Astrocyte (in vitro differentiated cells and primary cell): Measurements from ENCODE around the gene MBL2. TPM values are rescaled to one million over a fixed set of nuclear protein-coding genes. Genes with fewer than 3 reads are reported as not detected.

Experiments used
- DNase-seq: peaks from one replicate; pipeline ENCODE4 v3.0.0-alpha.2; 2010; ENCODE audit warnings: low read depth
- FAIRE-seq: peaks from 2 replicates; lab custom pipeline; 2011; peaks lifted over from hg19 to GRCh38; lab: Jason Lieb, UNC
- H2AFZ ChIP-seq: 2 replicates; pipeline ENCODE4 v1.6.0; 2012; ENCODE audit warnings: low read depth, low read length, inconsistent platforms
- H3K27ac ChIP-seq: 2 replicates; pipeline ENCODE4 v1.5.1; 2011; ENCODE audit warnings: low read depth, low read length, inconsistent platforms
- H3K27me3 ChIP-seq: 2 replicates; pipeline ENCODE4 v1.6.0; 2011; ENCODE audit warnings: low read length, inconsistent platforms; ENCODE audit not compliant: insufficient read depth
- H3K36me3 ChIP-seq: 2 replicates; pipeline ENCODE4 v1.5.1; 2011; ENCODE audit warnings: low read length, inconsistent platforms; ENCODE audit not compliant: insufficient read depth
- H3K4me1 ChIP-seq: 2 replicates; pipeline ENCODE4 v1.5.1; 2011; ENCODE audit warnings: low read length, inconsistent platforms; ENCODE audit not compliant: insufficient read depth
- H3K4me2 ChIP-seq: 2 replicates; pipeline ENCODE4 v1.6.0; 2012; ENCODE audit warnings: low read length, inconsistent platforms
- H3K4me3 ChIP-seq: 2 replicates; pipeline ENCODE4 v1.5.1; 2011; ENCODE audit warnings: low read depth, mild to moderate bottlenecking, low read length, inconsistent platforms; ENCODE audit not compliant: insufficient read depth
- H3K79me2 ChIP-seq: 2 replicates; pipeline ENCODE4 v1.6.0; 2012; ENCODE audit warnings: mild to moderate bottlenecking, low read length, inconsistent platforms; ENCODE audit not compliant: insufficient read depth
- H3K9ac ChIP-seq: 2 replicates; pipeline ENCODE4 v1.6.0; 2012; ENCODE audit warnings: mild to moderate bottlenecking, low read length, inconsistent platforms
- H3K9me3 ChIP-seq: 2 replicates; pipeline ENCODE4 v1.5.1; 2012; ENCODE audit warnings: low read depth, mild to moderate bottlenecking, low read length, inconsistent platforms; ENCODE audit not compliant: insufficient read depth
- H4K20me1 ChIP-seq: 2 replicates; pipeline ENCODE4 v1.6.0; 2012; ENCODE audit warnings: low read length, inconsistent platforms; ENCODE audit not compliant: insufficient read depth
- H3K27ac Mint-ChIP-seq: one replicate; pipeline ENCODE4 v1.8.0; 2021; ENCODE audit warnings: mild to moderate bottlenecking, mixed read lengths; ENCODE audit not compliant: unreplicated experiment
- H3K27me3 Mint-ChIP-seq: one replicate; pipeline ENCODE4 v1.8.0; 2021; ENCODE audit warnings: low read depth, mixed read lengths; ENCODE audit not compliant: unreplicated experiment
- H3K36me3 Mint-ChIP-seq: one replicate; pipeline ENCODE4 v1.8.0; 2021; ENCODE audit warnings: low read depth, mixed read lengths; ENCODE audit not compliant: unreplicated experiment
- H3K4me1 Mint-ChIP-seq: one replicate; pipeline ENCODE4 v1.8.0; 2021; ENCODE audit warnings: low read depth, mixed read lengths; ENCODE audit not compliant: unreplicated experiment
- H3K4me3 Mint-ChIP-seq: one replicate; pipeline ENCODE4 v1.8.0; 2021; ENCODE audit warnings: mild to moderate bottlenecking, moderate library complexity, mixed read lengths; ENCODE audit not compliant: unreplicated experiment
- H3K9me3 Mint-ChIP-seq: one replicate; pipeline ENCODE4 v1.8.0; 2021; ENCODE audit warnings: mild to moderate bottlenecking, mixed read lengths; ENCODE audit not compliant: unreplicated experiment
- EZH2 ChIP-seq: IDR thresholded peaks from 2 replicates; pipeline ENCODE4 v1.6.1; 2012; ENCODE audit warnings: mild to moderate bottlenecking, low read length, inconsistent platforms; ENCODE audit not compliant: insufficient read depth
- total RNA-seq: library from RNA; stranded (reverse); gene quantifications from 2 replicates; pipeline ENCODE4 v1.2.1, GENCODE V29; 2021
- TF ChIP-seq, protein P1 (sequence below): IDR thresholded peaks from 2 replicates; pipeline ENCODE4 v1.5.1; 2011; ENCODE audit warnings: low read depth, mild to moderate bottlenecking, inconsistent platforms, low read length, moderate library complexity; ENCODE audit not compliant: insufficient read depth

MBL2 gene
- total RNA-seq, 1 donor from 2014 or later: not detected

DNA sequence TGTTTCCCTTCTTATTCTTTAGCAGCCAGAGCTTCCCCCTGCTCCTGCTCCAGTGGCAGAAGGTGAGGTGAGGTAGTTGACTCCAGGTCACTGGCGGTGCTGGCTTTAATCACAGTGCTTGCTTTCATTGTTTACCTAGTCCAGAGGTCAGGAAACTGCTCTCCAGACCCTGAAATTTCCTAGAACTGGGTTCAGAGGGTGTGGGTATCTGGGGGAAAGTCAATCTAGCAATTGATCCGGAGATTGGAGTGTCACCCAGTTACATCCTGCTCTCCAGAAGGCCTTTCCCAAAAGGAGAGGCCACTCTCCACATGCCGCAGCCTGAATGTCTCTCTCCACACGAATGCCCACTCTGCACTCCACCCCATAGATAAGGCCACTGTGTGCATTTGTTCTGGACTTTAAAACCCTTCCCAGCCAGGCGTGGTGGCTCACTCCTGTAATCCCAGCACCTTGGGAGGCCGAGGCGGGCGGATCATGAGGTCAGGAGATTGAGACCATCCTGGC lies 2.1 kb upstream of the MBL2 start:
- FAIRE-seq (no peak), DNase-seq (no peak)
- H3K36me3 ChIP-seq: no peaks in the 10 kb centered on the region
- H3K9me3 ChIP-seq: no peaks in the 10 kb centered on the region
- H3K27me3 Mint-ChIP-seq: peaks cover 3% of the 10 kb centered on the region
- no peaks in the 10 kb centered on the region for H3K36me3 Mint-ChIP-seq
- no peak overlapping the region for H3K27ac Mint-ChIP-seq
- peaks cover 5% of the 10 kb centered on the region for H3K4me1 ChIP-seq
- H3K4me1 Mint-ChIP-seq: peaks cover 3% of the 10 kb centered on the region
- peaks cover 5% of the 10 kb centered on the region for H3K27me3 ChIP-seq
- H3K9me3 Mint-ChIP-seq: no peaks in the 10 kb centered on the region
- TF ChIP-seq, protein P1, sequence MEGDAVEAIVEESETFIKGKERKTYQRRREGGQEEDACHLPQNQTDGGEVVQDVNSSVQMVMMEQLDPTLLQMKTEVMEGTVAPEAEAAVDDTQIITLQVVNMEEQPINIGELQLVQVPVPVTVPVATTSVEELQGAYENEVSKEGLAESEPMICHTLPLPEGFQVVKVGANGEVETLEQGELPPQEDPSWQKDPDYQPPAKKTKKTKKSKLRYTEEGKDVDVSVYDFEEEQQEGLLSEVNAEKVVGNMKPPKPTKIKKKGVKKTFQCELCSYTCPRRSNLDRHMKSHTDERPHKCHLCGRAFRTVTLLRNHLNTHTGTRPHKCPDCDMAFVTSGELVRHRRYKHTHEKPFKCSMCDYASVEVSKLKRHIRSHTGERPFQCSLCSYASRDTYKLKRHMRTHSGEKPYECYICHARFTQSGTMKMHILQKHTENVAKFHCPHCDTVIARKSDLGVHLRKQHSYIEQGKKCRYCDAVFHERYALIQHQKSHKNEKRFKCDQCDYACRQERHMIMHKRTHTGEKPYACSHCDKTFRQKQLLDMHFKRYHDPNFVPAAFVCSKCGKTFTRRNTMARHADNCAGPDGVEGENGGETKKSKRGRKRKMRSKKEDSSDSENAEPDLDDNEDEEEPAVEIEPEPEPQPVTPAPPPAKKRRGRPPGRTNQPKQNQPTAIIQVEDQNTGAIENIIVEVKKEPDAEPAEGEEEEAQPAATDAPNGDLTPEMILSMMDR: no peak
- no peak for TF ChIP-seq EZH2
- H4K20me1 ChIP-seq: no peaks in the 10 kb centered on the region
- no peak overlapping the region for H3K27ac ChIP-seq
- no peak overlapping the region for H3K4me3 Mint-ChIP-seq
- no peak overlapping the region for H3K9ac ChIP-seq
- no peaks in the 10 kb centered on the region for H3K79me2 ChIP-seq
- no peak overlapping the region for H3K4me2 ChIP-seq
- no peak overlapping the region for H3K4me3 ChIP-seq
- H2AFZ ChIP-seq: no peak overlapping the region

- no peak overlapping the region for H3K27ac ChIP-seq
- Mint-ChIP-seq H3K9me3 (no peaks in the 10 kb centered on the region), H3K4me3 (no peak overlapping the region), H3K27me3 (peaks cover 3% of the 10 kb centered on the region), H3K27ac (no peak overlapping the region), H3K36me3 (no peaks in the 10 kb centered on the region), H3K4me1 (peaks cover 3% of the 10 kb centered on the region)
- FAIRE-seq (no peak), DNase-seq (no peak)
- H3K4me3 ChIP-seq: no peak overlapping the region
- peaks cover 5% of the 10 kb centered on the region for H3K27me3 ChIP-seq
- TF ChIP-seq, protein P1: no peak
- TF ChIP-seq EZH2: no peak
- no peaks in the 10 kb centered on the region for H3K9me3 ChIP-seq
- no peaks in the 10 kb centered on the region for H4K20me1 ChIP-seq
- H3K79me2 ChIP-seq: no peaks in the 10 kb centered on the region
- H3K9ac ChIP-seq: no peak overlapping the region
- no peak overlapping the region for H3K4me2 ChIP-seq
- H3K4me1 ChIP-seq: peaks cover 5% of the 10 kb centered on the region
- no peak overlapping the region for H2AFZ ChIP-seq
- H3K36me3 ChIP-seq: no peaks in the 10 kb centered on the region
Observed at GRCh38 chr10:52774182-52774581, 1.6 kb upstream of the MBL2 start.

GRCh38 chr10:52771534-52772445 lies 794 bp downstream of the MBL2 start:
- no peaks in the 10 kb centered on the region for H4K20me1 ChIP-seq
- no peak overlapping the region for H3K4me2 ChIP-seq
- no peaks in the 10 kb centered on the region for H3K9me3 ChIP-seq
- H3K27me3 ChIP-seq: no peaks in the 10 kb centered on the region
- no peak overlapping the region for H3K27ac ChIP-seq
- Mint-ChIP-seq H3K36me3 (no peaks in the 10 kb centered on the region), H3K4me1 (peaks cover 9% of the 10 kb centered on the region), H3K27me3 (no peaks in the 10 kb centered on the region), H3K4me3 (no peak overlapping the region), H3K27ac (no peak overlapping the region), H3K9me3 (no peaks in the 10 kb centered on the region)
- no peak overlapping the region for H3K4me3 ChIP-seq
- H3K79me2 ChIP-seq: no peaks in the 10 kb centered on the region
- FAIRE-seq (no peak), DNase-seq (peak; percentile 4)
- no peak overlapping the region for H2AFZ ChIP-seq
- H3K4me1 ChIP-seq: no peaks in the 10 kb centered on the region
- no peak for TF ChIP-seq EZH2
- TF ChIP-seq, protein P1: no peak
- no peaks in the 10 kb centered on the region for H3K36me3 ChIP-seq
- no peak overlapping the region for H3K9ac ChIP-seq
